H54 (cell line): Measurements from ENCODE around the gene PRELID3B.

Experiments
- DNase-seq: peaks from one replicate; pipeline ENCODE4 v3.0.0; 2011; ENCODE audit warnings: low spot score, mixed read lengths; ENCODE audit not compliant: insufficient read length
- FAIRE-seq: peaks from 3 replicates; lab custom pipeline; 2011; peaks lifted over from hg19 to GRCh38; lab: Jason Lieb, UNC
- POLR2A ChIP-seq: IDR thresholded peaks from 2 replicates; pipeline ENCODE4 v1.6.1; 2011; ENCODE audit warnings: low read depth, mild to moderate bottlenecking, low read length

Gene PRELID3B

DNA sequence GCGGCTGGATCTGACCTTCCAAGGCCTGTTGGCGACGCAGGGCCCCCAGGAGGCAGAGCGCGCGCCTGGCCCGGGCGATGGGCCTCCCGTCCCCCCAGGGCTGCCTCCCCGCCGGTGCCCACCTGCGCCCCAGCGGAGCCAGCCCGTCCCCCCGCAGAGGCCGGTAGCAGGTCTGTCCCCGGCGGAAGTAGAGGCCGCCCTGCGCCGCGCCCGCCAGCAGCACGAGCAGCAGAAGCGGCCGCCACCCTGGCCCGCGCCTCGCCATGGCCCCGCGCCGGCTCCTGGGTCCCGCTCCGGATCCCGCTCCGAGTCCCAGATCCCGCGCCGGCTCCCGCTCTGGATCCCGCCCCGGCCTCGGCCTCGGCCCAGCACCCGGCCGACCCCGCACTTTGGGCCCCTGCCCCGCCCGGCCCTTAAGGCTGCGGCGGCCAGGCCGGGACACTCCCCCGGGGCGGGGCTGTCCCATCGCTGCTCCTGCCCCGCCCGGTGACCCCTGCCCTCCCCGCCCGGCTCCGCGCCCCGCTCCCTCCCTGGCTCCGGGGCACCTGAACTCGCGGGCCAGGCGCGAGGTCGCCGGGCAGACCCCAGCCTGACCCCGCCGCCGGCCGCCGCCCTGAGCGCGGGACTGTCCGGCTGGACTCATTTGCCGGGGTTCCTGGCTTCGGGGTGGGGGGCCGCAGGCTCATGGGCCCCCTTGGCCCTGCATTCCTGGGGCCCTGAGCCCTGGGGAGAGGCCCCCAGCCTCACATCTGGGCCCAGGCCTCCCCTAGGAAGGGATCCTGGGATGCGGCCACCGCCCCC, 35.5 kb downstream of the PRELID3B start, which contains the start of gene CTSZ:
CTSZ (minus strand) TSS at position 391 of the 801 bp plus-strand sequence; CDS start at position 265, 126 bp downstream.
- DNase-seq (peak; percentile 79), FAIRE-seq (no peak)
- TF ChIP-seq POLR2A, result peak; percentile 47; the same call in 1 of the 2 replicates

GRCh38 chr20:59006167-59006863, 36.3 kb downstream of the PRELID3B start:
- DNase-seq, result peak; percentile 43
- no peak; the same call in 1 of the 2 replicates for TF ChIP-seq POLR2A
- no peak for FAIRE-seq

- TF ChIP-seq POLR2A, result no peak
- DNase-seq (no peak), FAIRE-seq (no peak)
Observed at GRCh38 chr20:59005523-59006166, 36.9 kb downstream of the PRELID3B start.

DNA sequence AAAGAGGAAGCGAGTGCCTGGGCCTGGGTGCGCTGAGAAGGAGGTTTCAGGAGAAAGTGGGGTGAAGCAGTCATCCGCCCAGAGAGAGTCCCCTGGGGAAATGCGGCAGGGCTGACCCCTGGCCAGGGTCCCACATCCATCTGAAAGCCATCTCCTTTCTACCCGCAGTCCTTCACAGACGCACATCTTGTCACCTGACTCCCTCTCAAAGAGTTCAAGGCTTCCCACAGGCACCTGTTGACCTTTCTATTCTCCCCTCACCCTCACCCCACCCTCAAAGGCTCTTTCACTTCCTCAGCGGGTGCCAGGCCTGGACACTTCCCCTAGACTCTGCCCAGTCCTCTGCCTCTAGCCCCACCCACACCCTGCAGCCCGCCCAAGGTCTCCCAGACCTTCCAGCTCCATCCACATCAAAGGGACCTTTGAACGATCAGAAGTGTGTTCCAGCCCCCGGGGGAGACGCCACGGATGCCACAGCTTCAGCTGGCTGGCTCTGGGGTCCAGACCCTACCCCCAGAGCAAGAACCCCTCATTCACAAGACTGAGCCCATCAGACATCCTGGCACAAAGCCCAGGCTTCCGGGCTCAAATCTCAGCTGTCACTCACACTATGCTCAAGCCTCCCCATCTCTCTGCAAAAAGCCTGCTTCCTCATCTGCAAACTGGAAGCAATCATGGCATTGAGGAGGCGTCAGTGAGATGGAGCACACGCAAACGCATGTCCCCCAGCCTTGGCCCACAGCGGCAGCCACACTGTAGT, 37.6 kb downstream of the PRELID3B start:
- DNase-seq (no peak), FAIRE-seq (no peak)
- TF ChIP-seq POLR2A, result no peak

DNA sequence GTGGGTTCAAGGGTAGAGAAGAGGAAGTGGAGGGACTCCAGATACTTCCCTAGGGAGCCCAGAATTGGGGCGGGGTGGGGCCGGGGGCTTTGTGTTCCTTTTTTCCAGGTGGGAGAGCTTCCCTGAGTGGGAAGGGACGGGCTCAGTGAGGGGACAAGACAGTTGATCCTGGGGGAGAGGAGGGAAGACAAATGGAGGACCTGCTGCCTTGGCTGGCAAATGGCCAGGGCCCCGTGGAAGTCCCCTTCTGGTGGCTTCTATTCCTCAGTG, 38.2 kb downstream of the PRELID3B start:
- TF ChIP-seq POLR2A, result no peak
- DNase-seq (no peak), FAIRE-seq (no peak)

GRCh38 chr20:59003836-59004492, 38.6 kb downstream of the PRELID3B start:
- TF ChIP-seq POLR2A, result no peak
- DNase-seq (no peak), FAIRE-seq (no peak)

DNA sequence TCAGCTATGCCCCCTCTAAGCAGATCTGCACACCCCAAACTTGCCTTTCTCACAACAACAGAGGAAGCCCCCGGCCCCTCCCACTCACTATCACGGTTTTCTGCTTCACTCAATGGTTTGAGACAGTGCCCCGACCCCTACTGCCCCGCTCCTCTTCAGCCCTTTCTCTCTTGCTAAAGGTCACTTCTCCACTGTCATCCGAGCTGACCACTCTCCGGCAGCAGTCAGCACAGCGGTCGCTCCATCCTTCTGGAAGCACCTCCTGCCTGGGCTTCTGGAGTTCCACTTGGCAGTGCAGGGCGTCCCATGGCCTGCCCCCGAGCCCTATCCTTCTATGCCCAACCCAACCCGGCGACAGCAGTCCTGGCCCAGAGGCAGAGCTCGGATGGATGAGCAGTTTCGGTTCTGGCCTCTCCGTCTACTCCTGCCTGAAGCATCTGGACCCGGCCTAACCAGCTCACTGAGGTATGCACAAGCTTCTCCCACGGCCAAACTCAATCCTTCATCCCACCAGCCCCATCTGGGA, 39.6 kb downstream of the PRELID3B start:
- TF ChIP-seq POLR2A, result no peak
- no peak for DNase-seq
- no peak for FAIRE-seq

DNA sequence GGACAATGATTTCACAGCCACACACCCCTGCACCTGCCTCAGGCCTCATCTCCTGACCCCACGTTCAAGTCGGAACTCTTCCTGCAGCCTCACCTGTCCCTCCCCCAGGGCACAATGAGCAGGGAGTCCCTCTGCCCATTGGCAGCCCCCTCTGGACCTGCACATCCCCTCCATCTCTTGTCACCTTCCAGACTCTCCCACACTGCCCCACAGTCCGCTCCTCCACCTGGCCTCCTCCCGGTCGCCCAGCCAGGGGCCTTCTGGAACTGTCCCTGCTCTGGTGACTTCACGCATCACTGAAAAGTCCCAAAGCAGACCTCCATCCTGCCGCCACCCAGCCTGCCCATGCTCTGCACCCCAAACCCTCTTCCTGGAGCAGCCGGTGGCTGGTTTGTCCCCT, 40.2 kb downstream of the PRELID3B start:
- DNase-seq, result no peak
- no peak for TF ChIP-seq POLR2A
- FAIRE-seq, result no peak

DNA sequence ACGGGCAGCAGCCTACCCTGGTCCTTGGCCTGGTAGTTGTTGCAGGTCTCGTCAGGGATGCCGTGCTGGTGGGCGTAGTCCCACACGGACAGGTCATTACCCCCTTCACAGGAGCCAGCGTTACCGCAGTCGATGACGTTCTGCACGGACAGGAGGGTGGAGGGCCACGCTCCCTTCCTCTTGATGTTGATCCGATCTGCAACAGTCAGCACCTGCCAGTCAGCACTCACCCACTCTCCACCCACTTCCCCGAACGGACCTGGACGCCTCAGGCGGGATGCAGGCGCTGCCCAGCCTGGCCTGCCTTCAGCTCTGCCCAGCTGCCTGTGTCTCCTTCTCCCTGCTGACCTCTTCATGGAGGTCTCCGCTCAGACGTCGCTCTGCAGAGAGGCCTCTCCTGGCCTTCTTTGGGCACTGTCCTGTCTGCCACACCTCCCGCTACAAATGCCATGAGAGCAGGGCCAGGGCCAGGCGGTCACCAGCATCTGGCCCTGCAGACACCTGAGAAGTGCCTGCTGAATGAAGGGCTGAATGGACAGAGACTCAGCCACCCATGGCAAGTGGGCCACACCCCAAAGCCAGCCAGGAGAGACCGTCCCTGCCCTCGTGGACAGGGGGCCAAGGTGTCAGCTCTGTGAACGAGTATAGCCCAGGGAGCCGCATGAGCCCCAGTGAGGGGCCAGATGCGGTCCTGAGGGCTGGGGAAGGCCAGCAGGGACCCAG, 41.0 kb downstream of the PRELID3B start:
- no peak for DNase-seq
- FAIRE-seq, result no peak
- TF ChIP-seq POLR2A, result no peak

GRCh38 chr20:59001068-59001448, 41.5 kb downstream of the PRELID3B start:
- no peak for TF ChIP-seq POLR2A
- FAIRE-seq (no peak), DNase-seq (no peak)

DNA sequence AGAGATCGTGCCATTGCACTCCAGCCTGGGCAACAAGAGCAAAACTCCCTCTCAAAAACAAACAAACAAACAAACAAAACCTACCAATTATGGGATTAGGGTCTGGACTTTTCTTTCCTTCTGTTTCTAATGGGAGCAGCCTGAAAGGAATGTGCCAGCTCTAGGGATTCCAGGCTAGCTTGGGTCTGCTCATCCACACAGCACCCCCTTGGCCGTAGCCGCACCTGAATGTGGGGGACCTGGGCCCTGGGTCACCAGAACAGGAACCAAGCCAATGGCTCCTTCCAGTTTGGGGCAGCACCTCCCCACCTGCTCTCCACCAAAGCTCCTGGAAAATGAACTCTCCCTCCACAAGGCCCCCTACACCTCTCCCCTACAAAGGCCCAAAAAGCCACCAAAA, 42.3 kb downstream of the PRELID3B start:
- DNase-seq (no peak), FAIRE-seq (no peak)
- TF ChIP-seq POLR2A, result no peak

DNA sequence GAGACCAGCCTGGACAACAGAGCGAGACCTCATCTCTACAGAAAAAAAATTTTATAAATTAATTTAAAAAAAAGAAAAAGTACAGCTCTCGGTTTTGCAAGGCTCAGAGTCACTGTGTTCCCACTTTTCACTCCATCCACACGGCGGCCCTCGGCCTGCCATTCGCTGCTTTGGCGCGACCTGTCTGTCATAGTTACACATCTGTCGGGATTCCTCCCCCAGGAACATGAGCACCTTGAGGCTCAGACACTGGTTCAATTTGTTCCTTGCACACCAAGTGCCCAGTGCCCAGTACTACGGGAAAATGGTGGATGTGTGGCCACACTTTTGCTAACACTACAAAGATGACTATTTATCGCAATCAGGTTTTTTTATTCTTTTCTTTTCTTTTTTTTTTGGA, 43.9 kb downstream of the PRELID3B start:
- no peak for FAIRE-seq
- no peak for DNase-seq
- no peak for TF ChIP-seq POLR2A
